Activated T-helper 9 cell treated with anti-CD3 and anti-CD28 coated beads, Interleukin-2, amount 50 U/mL, for 16 hours (primary cell): Measurements from ENCODE around the gene CATSPERB.
"Not testable (repeated sequence)": the region's sequence is repeated elsewhere in the genome, so short reads cannot be mapped to it uniquely, and the experiment has no call there.

Source experiments
- DNase-seq: peaks from one replicate; pipeline ENCODE4 v3.0.0-alpha.2; 2020; ENCODE audit warnings: low read depth

The CATSPERB gene

GRCh38 chr14:91732859-91733477, 1.1 kb upstream of the CATSPERB start:
- DNase-seq = no peak

GRCh38 chr14:91732439-91732838, 553 bp upstream of the CATSPERB start:
- DNase-seq = no peak

- DNase-seq = no peak
Observed at GRCh38 chr14:91731018-91731417, 868 bp downstream of the CATSPERB start.

GRCh38 chr14:91729756-91730155, 2.1 kb downstream of the CATSPERB start:
- DNase-seq = no peak

GRCh38 chr14:91728616-91729183, 3.2 kb downstream of the CATSPERB start:
- DNase-seq = no peak

- DNase-seq = no peak
Observed at GRCh38 chr14:91727121-91727520, 4.8 kb downstream of the CATSPERB start.

GRCh38 chr14:91723501-91723900, 8.4 kb downstream of the CATSPERB start:
- DNase-seq = no peak

GRCh38 chr14:91722386-91722785, 9.5 kb downstream of the CATSPERB start:
- no peak for DNase-seq

- no peak for DNase-seq
Observed at GRCh38 chr14:91719839-91720238, 12.0 kb downstream of the CATSPERB start.

GRCh38 chr14:91716999-91717398, 14.9 kb downstream of the CATSPERB start:
- no peak for DNase-seq

- DNase-seq = no peak
Observed at GRCh38 chr14:91714805-91715204, 17.1 kb downstream of the CATSPERB start.

- DNase-seq = no peak
Observed at GRCh38 chr14:91708795-91709194, 23.1 kb downstream of the CATSPERB start.

GRCh38 chr14:91706996-91707395, 24.9 kb downstream of the CATSPERB start:
- no peak for DNase-seq

GRCh38 chr14:91694643-91695042, 37.2 kb downstream of the CATSPERB start:
- no peak for DNase-seq

GRCh38 chr14:91693346-91693745, 38.5 kb downstream of the CATSPERB start:
- no peak for DNase-seq

GRCh38 chr14:91692075-91692474, 39.8 kb downstream of the CATSPERB start:
- DNase-seq = no peak

- DNase-seq = no peak
Observed at GRCh38 chr14:91689608-91690007, 42.3 kb downstream of the CATSPERB start.

GRCh38 chr14:91687436-91687835, 44.5 kb downstream of the CATSPERB start:
- not testable (repeated sequence) for DNase-seq

- DNase-seq = no peak
Observed at GRCh38 chr14:91685600-91685999, 46.3 kb downstream of the CATSPERB start.

GRCh38 chr14:91681893-91682563, 49.9 kb downstream of the CATSPERB start:
- no peak for DNase-seq

- no peak for DNase-seq
Observed at GRCh38 chr14:91681118-91681517, 50.8 kb downstream of the CATSPERB start.

- DNase-seq = no peak
Observed at GRCh38 chr14:91679273-91679672, 52.6 kb downstream of the CATSPERB start.

- DNase-seq = not testable (repeated sequence)
Observed at GRCh38 chr14:91677687-91678086, 54.2 kb downstream of the CATSPERB start.

- no peak for DNase-seq
Observed at GRCh38 chr14:91674911-91675310, 57.0 kb downstream of the CATSPERB start.
